ENCODE results near the gene ACSL3. TPM values are rescaled to one million over a fixed set of nuclear protein-coding genes. Genes with fewer than 3 reads are reported as not detected.

ACSL3 gene
- total RNA-seq, 1 experiment from 2014 or later = 100 TPM

GRCh38 chr2:222946700-222947287 is 86.0 kb downstream of the ACSL3 start:
- no peak for DNase-seq (ENCODE audit: low read depth)
- in situ Hi-C loops (cut with HindIII; ENCODE audit: low pct_unique_long_range_greater_than_20kb, low sequenced_read_pairs) = no loop called here

- in situ Hi-C loops (cut with HindIII; ENCODE audit: low pct_unique_long_range_greater_than_20kb, low sequenced_read_pairs) = no loop called here
- DNase-seq (ENCODE audit: low read depth) = no peak
Measured at GRCh38 chr2:222949073-222949472, 88.2 kb downstream of the ACSL3 start.

- in situ Hi-C loops (cut with HindIII; ENCODE audit: low pct_unique_long_range_greater_than_20kb, low sequenced_read_pairs) = no loop called here
- no peak for DNase-seq (ENCODE audit: low read depth)
Measured at GRCh38 chr2:222949690-222950323, 89.0 kb downstream of the ACSL3 start.

GRCh38 chr2:222950638-222951285 is 89.9 kb downstream of the ACSL3 start:
- in situ Hi-C loops (cut with HindIII; ENCODE audit: low pct_unique_long_range_greater_than_20kb, low sequenced_read_pairs) = no loop called here
- DNase-seq (ENCODE audit: low read depth) = no peak

DNA sequence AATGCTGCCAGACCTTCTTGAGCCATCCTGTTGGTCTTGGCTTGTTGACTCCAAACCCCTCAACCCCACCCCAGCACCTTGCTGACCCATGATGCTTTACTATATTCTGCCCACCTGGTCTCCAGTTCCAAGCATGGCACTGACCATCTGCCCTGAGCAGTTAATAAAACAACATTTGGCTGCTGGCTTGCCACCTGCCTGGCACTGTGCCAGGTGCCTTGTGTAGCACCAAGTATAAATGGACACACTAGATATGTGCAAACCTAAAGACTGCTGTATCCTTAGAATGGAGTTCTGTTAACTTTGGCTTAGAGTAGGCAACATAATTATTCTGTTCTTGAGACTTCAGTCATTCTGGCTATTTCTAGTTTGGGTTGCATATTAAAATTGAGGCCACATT is 91.4 kb downstream of the ACSL3 start:
- in situ Hi-C loops (cut with HindIII; ENCODE audit: low pct_unique_long_range_greater_than_20kb, low sequenced_read_pairs) = no loop called here
- no peak for DNase-seq (ENCODE audit: low read depth)

GRCh38 chr2:222955008-222955407 is 94.2 kb downstream of the ACSL3 start:
- no peak for DNase-seq (ENCODE audit: low read depth)
- in situ Hi-C loops (cut with HindIII; ENCODE audit: low pct_unique_long_range_greater_than_20kb, low sequenced_read_pairs) = no loop called here

GRCh38 chr2:222959358-222959757 is 98.5 kb downstream of the ACSL3 start:
- in situ Hi-C loops (cut with HindIII; ENCODE audit: low pct_unique_long_range_greater_than_20kb, low sequenced_read_pairs) = no loop called here
- peak; percentile 41 for DNase-seq (ENCODE audit: low read depth)

GRCh38 chr2:222960126-222960525 is 99.3 kb downstream of the ACSL3 start:
- in situ Hi-C loops (cut with HindIII; ENCODE audit: low pct_unique_long_range_greater_than_20kb, low sequenced_read_pairs) = no loop called here
- DNase-seq (ENCODE audit: low read depth) = no peak

GRCh38 chr2:222963641-222964040 is 102.8 kb downstream of the ACSL3 start:
- in situ Hi-C loops (cut with HindIII; ENCODE audit: low pct_unique_long_range_greater_than_20kb, low sequenced_read_pairs) = no loop called here

DNA sequence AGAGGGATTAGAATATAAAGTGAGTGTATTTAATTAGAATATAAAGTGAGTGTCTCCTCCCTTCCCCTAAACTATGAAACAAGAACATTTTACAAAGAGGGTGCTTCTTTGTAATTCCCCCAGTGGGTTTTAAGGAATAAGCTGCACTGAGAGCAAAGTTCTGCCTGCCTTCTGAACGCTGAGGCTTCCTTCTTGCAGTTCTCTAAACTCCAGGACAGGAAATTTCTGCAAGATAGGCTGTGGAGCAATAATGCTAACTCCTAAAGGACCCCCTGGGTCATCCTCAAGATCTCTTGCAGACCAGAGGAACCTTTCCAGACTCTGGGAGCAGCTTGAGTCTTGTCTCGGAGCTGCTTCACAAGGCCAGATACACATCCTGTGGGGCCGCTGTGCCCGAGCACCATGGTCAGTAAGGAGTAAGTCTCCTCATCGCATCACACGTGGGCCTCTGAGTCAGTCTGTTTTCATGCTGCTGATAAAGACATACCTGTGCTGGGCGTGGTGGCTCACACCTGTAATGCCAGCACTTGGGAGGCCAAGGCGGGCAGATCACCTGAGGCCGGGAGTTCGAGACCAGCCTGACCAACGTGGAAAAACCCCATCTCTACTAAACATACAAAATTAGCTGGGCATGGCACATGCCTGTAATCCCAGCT is 103.7 kb downstream of the ACSL3 start:
- no peak for DNase-seq (ENCODE audit: low read depth)
- in situ Hi-C loops (cut with HindIII; ENCODE audit: low pct_unique_long_range_greater_than_20kb, low sequenced_read_pairs) = no loop called here

More at GRCh38 chr2:222963641-222964040, 102.8 kb downstream of the ACSL3 start:
- no peak for DNase-seq (ENCODE audit: low read depth)

GRCh38 chr2:222965555-222965954 is 104.7 kb downstream of the ACSL3 start:
- in situ Hi-C loops (cut with HindIII; ENCODE audit: low pct_unique_long_range_greater_than_20kb, low sequenced_read_pairs) = no loop called here
- DNase-seq (ENCODE audit: low read depth) = no peak

DNA sequence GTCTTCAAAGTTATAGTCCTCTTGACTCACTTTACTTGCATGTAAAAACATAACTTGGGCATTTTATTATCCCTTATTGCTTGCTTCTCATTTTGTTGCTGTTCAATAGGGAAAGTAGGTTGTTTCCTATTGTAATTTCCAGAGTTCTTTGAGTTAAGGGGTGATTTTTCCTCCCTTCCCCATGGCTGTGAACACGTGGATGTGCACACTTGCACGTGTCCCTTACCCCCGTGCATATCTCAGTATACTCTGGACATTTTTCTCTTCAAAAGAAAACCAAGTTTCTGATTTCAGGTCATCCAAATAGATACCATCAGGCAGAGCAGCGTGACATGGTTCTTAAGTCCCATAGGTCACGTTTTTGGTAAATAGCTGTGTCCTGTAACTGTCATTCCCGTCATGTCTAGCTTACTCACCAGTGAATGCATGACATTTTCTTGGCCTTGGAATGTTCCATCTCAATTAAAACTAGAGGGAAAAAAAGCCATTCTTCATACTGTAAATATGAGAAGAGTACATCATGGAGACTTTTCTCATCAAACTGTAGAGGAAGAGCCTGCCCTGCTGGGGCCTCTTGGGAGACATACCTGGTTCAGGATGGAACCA is 107.8 kb downstream of the ACSL3 start:
- no peak for DNase-seq (ENCODE audit: low read depth)
- in situ Hi-C loops (cut with HindIII; ENCODE audit: low pct_unique_long_range_greater_than_20kb, low sequenced_read_pairs) = no loop called here

GRCh38 chr2:222969491-222969890 is 108.7 kb downstream of the ACSL3 start:
- in situ Hi-C loops (cut with HindIII; ENCODE audit: low pct_unique_long_range_greater_than_20kb, low sequenced_read_pairs) = no loop called here
- no peak for DNase-seq (ENCODE audit: low read depth)

DNA sequence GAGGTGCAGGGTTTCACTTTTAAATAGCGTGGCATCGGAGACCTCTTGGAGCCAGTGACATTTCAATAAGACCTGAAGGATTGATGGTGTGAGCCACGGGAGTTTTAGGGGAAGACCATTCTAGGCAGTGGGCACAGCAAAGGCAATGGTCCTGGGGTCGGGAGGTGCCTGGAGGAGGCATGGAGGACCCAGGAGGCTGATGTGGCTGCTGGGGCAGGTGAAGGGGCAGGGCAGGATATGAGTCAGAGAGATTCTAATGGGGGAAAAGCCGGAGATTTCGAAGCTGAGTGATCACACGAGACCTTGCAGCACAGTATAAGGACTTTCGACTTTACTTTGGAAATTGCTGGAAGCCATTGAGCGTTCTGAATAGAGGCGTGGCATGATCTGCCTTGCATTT is 111.6 kb downstream of the ACSL3 start:
- DNase-seq (ENCODE audit: low read depth) = peak; percentile 23
- in situ Hi-C loops (cut with HindIII; ENCODE audit: low pct_unique_long_range_greater_than_20kb, low sequenced_read_pairs) = no loop called here

DNA sequence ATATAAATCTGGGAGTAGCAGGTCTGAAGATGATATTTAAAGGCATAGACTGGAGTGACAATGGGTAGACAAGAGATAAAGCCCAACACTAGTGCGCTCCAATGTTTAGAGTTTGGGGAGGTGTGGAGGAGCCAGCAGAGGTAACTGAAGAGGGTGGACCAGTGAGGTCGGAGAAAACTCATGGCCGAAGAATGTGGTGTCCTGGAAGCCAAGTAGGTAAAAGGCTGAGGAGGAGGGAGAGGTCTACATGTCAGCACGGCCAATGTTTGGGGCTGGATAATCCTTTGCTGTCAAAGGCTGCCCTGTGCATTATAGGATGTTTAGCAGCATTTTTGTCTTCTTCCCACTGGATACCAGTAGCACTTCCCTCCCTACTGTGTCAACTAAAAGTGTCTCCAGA is 112.4 kb downstream of the ACSL3 start:
- in situ Hi-C loops (cut with HindIII; ENCODE audit: low pct_unique_long_range_greater_than_20kb, low sequenced_read_pairs) = no loop called here
- DNase-seq (ENCODE audit: low read depth) = no peak

GRCh38 chr2:222973733-222974132 is 112.9 kb downstream of the ACSL3 start:
- DNase-seq (ENCODE audit: low read depth) = no peak
- in situ Hi-C loops (cut with HindIII; ENCODE audit: low pct_unique_long_range_greater_than_20kb, low sequenced_read_pairs) = no loop called here

DNA sequence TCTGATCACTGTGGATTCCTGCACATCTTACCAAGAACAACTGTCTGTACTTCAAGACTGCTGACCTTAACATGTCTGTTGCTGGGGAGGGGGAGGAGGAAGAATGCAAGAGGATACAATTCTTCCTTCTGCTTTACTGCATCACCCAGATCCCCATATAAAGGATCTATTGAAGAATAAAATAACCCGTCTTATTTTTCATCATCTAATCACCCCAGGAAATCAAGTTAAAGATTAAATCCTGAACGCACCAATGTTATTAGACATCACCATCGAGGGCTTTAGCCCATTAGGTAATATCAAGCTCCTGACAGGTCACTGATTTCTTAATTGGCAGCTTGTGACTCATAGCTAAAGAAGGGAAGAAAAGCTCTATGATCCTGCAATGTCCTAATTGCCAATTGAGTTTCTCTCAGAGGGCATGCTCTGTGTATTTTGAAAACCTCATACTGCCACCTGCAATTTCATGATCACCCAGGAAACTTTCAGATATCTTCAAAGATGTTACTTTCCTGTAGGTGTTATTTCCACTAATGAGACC is 115.8 kb downstream of the ACSL3 start:
- DNase-seq (ENCODE audit: low read depth) = peak; percentile 70
- in situ Hi-C loops (cut with HindIII; ENCODE audit: low pct_unique_long_range_greater_than_20kb, low sequenced_read_pairs) = no loop called here

- in situ Hi-C loops (cut with HindIII; ENCODE audit: low pct_unique_long_range_greater_than_20kb, low sequenced_read_pairs) = no loop called here
Measured at GRCh38 chr2:222977121-222977520, 116.3 kb downstream of the ACSL3 start.

DNA sequence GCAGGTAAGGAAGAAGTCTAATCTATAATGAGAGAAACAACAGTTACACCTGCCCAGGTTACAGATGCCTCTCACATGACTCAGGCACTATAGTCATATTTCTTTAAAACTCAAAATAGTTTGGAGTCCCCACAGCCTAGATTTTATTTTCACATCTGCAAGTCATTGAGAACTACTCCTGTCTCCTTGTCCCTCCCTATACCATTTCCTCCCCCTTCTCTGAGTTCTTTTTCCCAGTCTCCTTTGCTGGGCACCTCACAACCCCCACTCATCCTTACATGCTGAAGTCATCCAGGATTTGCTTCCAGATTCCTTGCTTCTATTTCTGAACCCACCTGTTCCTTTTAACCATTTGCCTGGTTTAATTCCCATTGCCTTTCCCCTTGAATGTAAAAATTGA is 118.0 kb downstream of the ACSL3 start:
- in situ Hi-C loops (cut with HindIII; ENCODE audit: low pct_unique_long_range_greater_than_20kb, low sequenced_read_pairs) = no loop called here
- DNase-seq (ENCODE audit: low read depth) = no peak

More at GRCh38 chr2:222977121-222977520, 116.3 kb downstream of the ACSL3 start:
- DNase-seq (ENCODE audit: low read depth) = no peak

Measured in Caki2 (cell line).